DOHH2 (cell line): ENCODE results near the gene CCT8L2.

Experiments
- EZH2phosphoT487 ChIP-seq: fragments of 200-600 bp; sonication (generic); IDR thresholded peaks from 2 replicates; pipeline ENCODE4 v1.6.1; 2017; ENCODE audit warnings: borderline replicate concordance, mild to moderate bottlenecking, antibody characterized with exemption, low read length, moderate library complexity, mixed read lengths
- TF ChIP-seq, protein P1 (sequence below): fragments of 200-600 bp; sonication (generic); IDR thresholded peaks from one replicate; pipeline ENCODE4 v1.5.1; 2014; ENCODE audit warnings: antibody characterized with exemption, mild to moderate bottlenecking, low read depth, low read length; ENCODE audit not compliant: poor library complexity, severe bottlenecking

DNA sequence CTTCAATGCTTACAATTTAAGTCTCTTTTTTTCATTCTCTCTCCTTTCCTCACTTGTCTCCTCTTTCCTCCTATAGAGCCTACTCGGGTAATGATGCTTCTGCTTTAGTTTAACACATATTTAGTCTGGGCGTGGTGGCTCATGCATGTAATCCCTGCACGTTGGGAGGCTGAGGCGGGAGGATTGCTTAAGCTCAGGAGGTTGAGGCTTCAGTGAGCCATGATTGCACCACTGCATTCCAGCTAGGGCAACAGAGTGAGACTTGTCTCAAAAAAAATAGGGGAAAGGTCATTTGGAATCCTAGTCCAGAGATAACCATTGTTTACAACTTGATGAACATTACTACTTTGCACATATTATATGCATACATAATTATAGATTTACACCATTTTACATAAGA, 1.4 kb upstream of the CCT8L2 start:
- TF ChIP-seq, protein P1, sequence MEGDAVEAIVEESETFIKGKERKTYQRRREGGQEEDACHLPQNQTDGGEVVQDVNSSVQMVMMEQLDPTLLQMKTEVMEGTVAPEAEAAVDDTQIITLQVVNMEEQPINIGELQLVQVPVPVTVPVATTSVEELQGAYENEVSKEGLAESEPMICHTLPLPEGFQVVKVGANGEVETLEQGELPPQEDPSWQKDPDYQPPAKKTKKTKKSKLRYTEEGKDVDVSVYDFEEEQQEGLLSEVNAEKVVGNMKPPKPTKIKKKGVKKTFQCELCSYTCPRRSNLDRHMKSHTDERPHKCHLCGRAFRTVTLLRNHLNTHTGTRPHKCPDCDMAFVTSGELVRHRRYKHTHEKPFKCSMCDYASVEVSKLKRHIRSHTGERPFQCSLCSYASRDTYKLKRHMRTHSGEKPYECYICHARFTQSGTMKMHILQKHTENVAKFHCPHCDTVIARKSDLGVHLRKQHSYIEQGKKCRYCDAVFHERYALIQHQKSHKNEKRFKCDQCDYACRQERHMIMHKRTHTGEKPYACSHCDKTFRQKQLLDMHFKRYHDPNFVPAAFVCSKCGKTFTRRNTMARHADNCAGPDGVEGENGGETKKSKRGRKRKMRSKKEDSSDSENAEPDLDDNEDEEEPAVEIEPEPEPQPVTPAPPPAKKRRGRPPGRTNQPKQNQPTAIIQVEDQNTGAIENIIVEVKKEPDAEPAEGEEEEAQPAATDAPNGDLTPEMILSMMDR = no peak
- TF ChIP-seq EZH2phosphoT487 = no peak
